Stimulated activated naive CD8-positive, alpha-beta T cell treated with anti-CD3 and anti-CD28 coated beads, Interleukin-15, Interleukin-2, amounts not matched to agents 100 ng/mL and 50 ng/mL, for 24 hours (primary cell): ENCODE results near the gene ANAPC2.

Experiments
- H3K27ac Mint-ChIP-seq: one replicate; pipeline ENCODE4 v1.8.0; 2021; ENCODE audit warnings: mild to moderate bottlenecking, mixed read lengths
- H3K27me3 Mint-ChIP-seq: one replicate; pipeline ENCODE4 v1.8.0; 2021; ENCODE audit warnings: mixed read lengths
- H3K36me3 Mint-ChIP-seq: one replicate; pipeline ENCODE4 v1.8.0; 2021; ENCODE audit warnings: low read depth, mixed read lengths
- H3K4me1 Mint-ChIP-seq: one replicate; pipeline ENCODE4 v1.8.0; 2021; ENCODE audit warnings: low read depth, mixed read lengths
- H3K4me3 Mint-ChIP-seq: one replicate; pipeline ENCODE4 v1.8.0; 2021; ENCODE audit warnings: mild to moderate bottlenecking, mixed read lengths
- H3K9me3 Mint-ChIP-seq: one replicate; pipeline ENCODE4 v1.8.0; 2021; ENCODE audit warnings: mixed read lengths

The ANAPC2 gene

GRCh38 chr9:137192448-137192780 lies 4.1 kb upstream of the ANAPC2 start:
- Mint-ChIP-seq H3K36me3 (no peaks in the 10 kb centered on the region), H3K9me3 (no peaks in the 10 kb centered on the region), H3K27me3 (no peaks in the 10 kb centered on the region), H3K4me3 (no peak overlapping the region), H3K27ac (no peak overlapping the region), H3K4me1 (peaks cover 21% of the 10 kb centered on the region)

GRCh38 chr9:137191691-137192447 lies 3.5 kb upstream of the ANAPC2 start:
- peaks cover 27% of the 10 kb centered on the region for H3K4me1 Mint-ChIP-seq
- H3K9me3 Mint-ChIP-seq = no peaks in the 10 kb centered on the region
- no peak overlapping the region for H3K27ac Mint-ChIP-seq
- no peak overlapping the region for H3K4me3 Mint-ChIP-seq
- H3K36me3 Mint-ChIP-seq = no peaks in the 10 kb centered on the region
- no peaks in the 10 kb centered on the region for H3K27me3 Mint-ChIP-seq

GRCh38 chr9:137191245-137191644 lies 2.9 kb upstream of the ANAPC2 start:
- no peak overlapping the region for H3K27ac Mint-ChIP-seq
- no peaks in the 10 kb centered on the region for H3K27me3 Mint-ChIP-seq
- H3K36me3 Mint-ChIP-seq = no peaks in the 10 kb centered on the region
- peaks cover 33% of the 10 kb centered on the region for H3K4me1 Mint-ChIP-seq
- H3K9me3 Mint-ChIP-seq = no peaks in the 10 kb centered on the region
- H3K4me3 Mint-ChIP-seq = no peak overlapping the region

GRCh38 chr9:137190315-137190856 lies 2.0 kb upstream of the ANAPC2 start:
- no peaks in the 10 kb centered on the region for H3K27me3 Mint-ChIP-seq
- peak overlapping the region; percentile 65 for H3K27ac Mint-ChIP-seq
- no peaks in the 10 kb centered on the region for H3K9me3 Mint-ChIP-seq
- H3K4me1 Mint-ChIP-seq = peaks cover 36% of the 10 kb centered on the region
- H3K36me3 Mint-ChIP-seq = peaks cover 2% of the 10 kb centered on the region
- H3K4me3 Mint-ChIP-seq = peak overlapping the region; percentile 95

GRCh38 chr9:137189297-137190295 lies 1.2 kb upstream of the ANAPC2 start:
- Mint-ChIP-seq H3K36me3 (peaks cover 4% of the 10 kb centered on the region), H3K27ac (peak overlapping the region; percentile 93), H3K27me3 (no peaks in the 10 kb centered on the region), H3K4me1 (peaks cover 36% of the 10 kb centered on the region), H3K4me3 (peak overlapping the region; percentile 95), H3K9me3 (no peaks in the 10 kb centered on the region)

- H3K36me3 Mint-ChIP-seq = peaks cover 14% of the 10 kb centered on the region
- no peaks in the 10 kb centered on the region for H3K27me3 Mint-ChIP-seq
- peaks cover 36% of the 10 kb centered on the region for H3K4me1 Mint-ChIP-seq
- peak overlapping the region; percentile 89 for H3K27ac Mint-ChIP-seq
- no peaks in the 10 kb centered on the region for H3K9me3 Mint-ChIP-seq
- H3K4me3 Mint-ChIP-seq = peak overlapping the region; percentile 95
Measured at GRCh38 chr9:137188086-137188489, 272 bp downstream of the ANAPC2 start.

- Mint-ChIP-seq H3K9me3 (no peaks in the 10 kb centered on the region), H3K4me3 (peak overlapping the region; percentile 95), H3K4me1 (peaks cover 36% of the 10 kb centered on the region), H3K36me3 (peaks cover 16% of the 10 kb centered on the region), H3K27me3 (no peaks in the 10 kb centered on the region), H3K27ac (peak overlapping the region; percentile 89)
Measured at GRCh38 chr9:137187386-137187785, 974 bp downstream of the ANAPC2 start.

- peaks cover 20% of the 10 kb centered on the region for H3K36me3 Mint-ChIP-seq
- peak overlapping the region; percentile 95 for H3K4me3 Mint-ChIP-seq
- H3K9me3 Mint-ChIP-seq = no peaks in the 10 kb centered on the region
Measured at GRCh38 chr9:137186385-137186784, 2.0 kb downstream of the ANAPC2 start.

GRCh38 chr9:137185921-137186320 lies 2.4 kb downstream of the ANAPC2 start:
- Mint-ChIP-seq H3K27me3 (no peaks in the 10 kb centered on the region), H3K4me1 (peaks cover 33% of the 10 kb centered on the region), H3K27ac (no peak overlapping the region), H3K36me3 (peaks cover 20% of the 10 kb centered on the region), H3K9me3 (no peaks in the 10 kb centered on the region), H3K4me3 (no peak overlapping the region)

More at GRCh38 chr9:137186385-137186784, 2.0 kb downstream of the ANAPC2 start:
- Mint-ChIP-seq H3K27ac (peak overlapping the region; percentile 55), H3K27me3 (no peaks in the 10 kb centered on the region), H3K4me1 (peaks cover 36% of the 10 kb centered on the region)

- H3K27ac Mint-ChIP-seq = no peak overlapping the region
- H3K4me1 Mint-ChIP-seq = peaks cover 28% of the 10 kb centered on the region
- H3K36me3 Mint-ChIP-seq = peaks cover 20% of the 10 kb centered on the region
Measured at GRCh38 chr9:137184881-137185660, 3.3 kb downstream of the ANAPC2 start.

GRCh38 chr9:137183980-137184595 lies 4.3 kb downstream of the ANAPC2 start:
- Mint-ChIP-seq H3K4me3 (no peak overlapping the region), H3K27ac (no peak overlapping the region)

More at GRCh38 chr9:137184881-137185660, 3.3 kb downstream of the ANAPC2 start:
- no peaks in the 10 kb centered on the region for H3K9me3 Mint-ChIP-seq
- H3K4me3 Mint-ChIP-seq = no peak overlapping the region
- no peaks in the 10 kb centered on the region for H3K27me3 Mint-ChIP-seq

GRCh38 chr9:137182836-137183235 lies 5.5 kb downstream of the ANAPC2 start:
- no peak overlapping the region for H3K27ac Mint-ChIP-seq
- H3K4me3 Mint-ChIP-seq = no peak overlapping the region
- H3K9me3 Mint-ChIP-seq = no peaks in the 10 kb centered on the region

More at GRCh38 chr9:137183980-137184595, 4.3 kb downstream of the ANAPC2 start:
- Mint-ChIP-seq H3K9me3 (no peaks in the 10 kb centered on the region), H3K4me1 (peaks cover 21% of the 10 kb centered on the region), H3K27me3 (no peaks in the 10 kb centered on the region), H3K36me3 (peaks cover 20% of the 10 kb centered on the region)

GRCh38 chr9:137181680-137182079 lies 6.7 kb downstream of the ANAPC2 start:
- H3K4me3 Mint-ChIP-seq = no peak overlapping the region
- H3K9me3 Mint-ChIP-seq = no peaks in the 10 kb centered on the region
- H3K27ac Mint-ChIP-seq = no peak overlapping the region
- H3K4me1 Mint-ChIP-seq = peaks cover 7% of the 10 kb centered on the region
- H3K36me3 Mint-ChIP-seq = peaks cover 25% of the 10 kb centered on the region
- no peaks in the 10 kb centered on the region for H3K27me3 Mint-ChIP-seq

More at GRCh38 chr9:137182836-137183235, 5.5 kb downstream of the ANAPC2 start:
- peaks cover 20% of the 10 kb centered on the region for H3K36me3 Mint-ChIP-seq
- peaks cover 18% of the 10 kb centered on the region for H3K4me1 Mint-ChIP-seq
- H3K27me3 Mint-ChIP-seq = no peaks in the 10 kb centered on the region

- Mint-ChIP-seq H3K4me1 (no peaks in the 10 kb centered on the region), H3K4me3 (no peak overlapping the region), H3K36me3 (peaks cover 25% of the 10 kb centered on the region), H3K9me3 (no peaks in the 10 kb centered on the region), H3K27me3 (no peaks in the 10 kb centered on the region), H3K27ac (no peak overlapping the region)
Measured at GRCh38 chr9:137180491-137180890, 7.9 kb downstream of the ANAPC2 start.
